ENCODE results near the gene SYT17.

DNA sequence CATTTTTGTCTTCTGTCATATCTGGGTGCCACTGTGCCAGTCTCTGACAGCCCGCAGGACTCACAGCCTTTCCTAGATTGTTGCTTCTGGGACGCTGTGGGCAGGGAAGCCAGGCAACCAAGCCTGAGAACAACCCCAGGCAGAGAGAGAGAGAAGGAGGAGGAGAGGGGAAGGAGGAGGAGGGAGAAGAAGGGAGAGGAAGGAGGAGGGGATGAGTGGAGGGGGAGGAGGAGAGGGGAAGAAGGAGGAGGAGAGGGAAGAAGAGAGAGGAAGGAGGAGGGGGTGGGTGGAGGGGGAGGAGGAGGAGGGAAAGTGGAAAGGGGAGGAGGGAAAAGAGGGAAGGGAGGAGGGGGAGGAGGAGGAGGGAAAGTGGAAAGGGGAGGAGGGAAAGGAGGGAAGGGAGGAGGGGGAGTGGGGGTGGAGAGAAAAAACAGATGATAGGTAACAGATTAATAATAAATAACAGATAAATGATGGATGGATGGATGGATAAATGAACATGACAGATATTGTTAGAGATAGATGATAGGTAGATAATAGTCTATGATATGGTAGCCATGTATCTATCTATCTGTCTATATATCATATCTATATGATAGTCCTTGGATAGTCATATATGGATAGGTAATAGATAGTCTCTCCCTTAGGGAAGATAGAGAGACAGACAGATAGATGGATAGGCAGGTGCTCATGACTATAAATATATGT lies 146.8 kb downstream of the SYT17 start:
- TF ChIP-seq, protein P1, sequence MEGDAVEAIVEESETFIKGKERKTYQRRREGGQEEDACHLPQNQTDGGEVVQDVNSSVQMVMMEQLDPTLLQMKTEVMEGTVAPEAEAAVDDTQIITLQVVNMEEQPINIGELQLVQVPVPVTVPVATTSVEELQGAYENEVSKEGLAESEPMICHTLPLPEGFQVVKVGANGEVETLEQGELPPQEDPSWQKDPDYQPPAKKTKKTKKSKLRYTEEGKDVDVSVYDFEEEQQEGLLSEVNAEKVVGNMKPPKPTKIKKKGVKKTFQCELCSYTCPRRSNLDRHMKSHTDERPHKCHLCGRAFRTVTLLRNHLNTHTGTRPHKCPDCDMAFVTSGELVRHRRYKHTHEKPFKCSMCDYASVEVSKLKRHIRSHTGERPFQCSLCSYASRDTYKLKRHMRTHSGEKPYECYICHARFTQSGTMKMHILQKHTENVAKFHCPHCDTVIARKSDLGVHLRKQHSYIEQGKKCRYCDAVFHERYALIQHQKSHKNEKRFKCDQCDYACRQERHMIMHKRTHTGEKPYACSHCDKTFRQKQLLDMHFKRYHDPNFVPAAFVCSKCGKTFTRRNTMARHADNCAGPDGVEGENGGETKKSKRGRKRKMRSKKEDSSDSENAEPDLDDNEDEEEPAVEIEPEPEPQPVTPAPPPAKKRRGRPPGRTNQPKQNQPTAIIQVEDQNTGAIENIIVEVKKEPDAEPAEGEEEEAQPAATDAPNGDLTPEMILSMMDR (IDR thresholded peaks at IDR 0.05), result no peak
- TF ChIP-seq POLR2A (IDR thresholded peaks at IDR 0.05), result no peak

Measured in body of pancreas (tissue), 4 donors.